GM12874 (cell line): ENCODE measurements around the gene TK2.
A peak's percentile ranks its signal among the peaks of the same experiment; 100 is the strongest.

Experiments used
- TF ChIP-seq, protein P1 (sequence below): IDR thresholded peaks from 2 replicates; pipeline ENCODE4 v1.5.1; 2011; ENCODE audit warnings: low read depth, mild to moderate bottlenecking, control low read depth, low read length, moderate library complexity; ENCODE audit not compliant: insufficient read depth

Gene TK2

GRCh38 chr16:66560107-66560506 is 10.2 kb upstream of the TK2 start:
- TF ChIP-seq, protein P1, sequence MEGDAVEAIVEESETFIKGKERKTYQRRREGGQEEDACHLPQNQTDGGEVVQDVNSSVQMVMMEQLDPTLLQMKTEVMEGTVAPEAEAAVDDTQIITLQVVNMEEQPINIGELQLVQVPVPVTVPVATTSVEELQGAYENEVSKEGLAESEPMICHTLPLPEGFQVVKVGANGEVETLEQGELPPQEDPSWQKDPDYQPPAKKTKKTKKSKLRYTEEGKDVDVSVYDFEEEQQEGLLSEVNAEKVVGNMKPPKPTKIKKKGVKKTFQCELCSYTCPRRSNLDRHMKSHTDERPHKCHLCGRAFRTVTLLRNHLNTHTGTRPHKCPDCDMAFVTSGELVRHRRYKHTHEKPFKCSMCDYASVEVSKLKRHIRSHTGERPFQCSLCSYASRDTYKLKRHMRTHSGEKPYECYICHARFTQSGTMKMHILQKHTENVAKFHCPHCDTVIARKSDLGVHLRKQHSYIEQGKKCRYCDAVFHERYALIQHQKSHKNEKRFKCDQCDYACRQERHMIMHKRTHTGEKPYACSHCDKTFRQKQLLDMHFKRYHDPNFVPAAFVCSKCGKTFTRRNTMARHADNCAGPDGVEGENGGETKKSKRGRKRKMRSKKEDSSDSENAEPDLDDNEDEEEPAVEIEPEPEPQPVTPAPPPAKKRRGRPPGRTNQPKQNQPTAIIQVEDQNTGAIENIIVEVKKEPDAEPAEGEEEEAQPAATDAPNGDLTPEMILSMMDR = no peak

DNA sequence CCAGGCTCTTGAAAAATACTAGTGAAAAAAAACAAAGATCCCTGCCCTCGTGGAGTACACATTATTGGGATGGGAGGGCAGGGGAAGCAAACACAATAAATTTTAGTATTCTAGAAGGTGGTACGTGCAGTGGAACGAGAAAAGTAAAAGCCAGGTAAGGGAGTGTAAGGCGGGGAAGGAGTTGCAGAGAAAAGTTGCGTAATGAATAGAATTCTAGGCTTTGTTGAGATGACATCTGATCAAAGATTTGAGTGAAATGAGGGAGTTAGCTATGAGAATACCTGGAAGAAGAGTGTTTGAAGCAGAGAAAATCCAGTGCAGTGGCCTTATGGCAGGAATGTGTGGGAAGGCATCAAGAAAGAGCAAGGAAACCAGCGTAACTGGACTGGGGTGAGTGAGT is 4.6 kb upstream of the TK2 start:
- TF ChIP-seq, protein P1 = no peak

GRCh38 chr16:66554021-66554420 is 4.1 kb upstream of the TK2 start:
- TF ChIP-seq, protein P1 = no peak

DNA sequence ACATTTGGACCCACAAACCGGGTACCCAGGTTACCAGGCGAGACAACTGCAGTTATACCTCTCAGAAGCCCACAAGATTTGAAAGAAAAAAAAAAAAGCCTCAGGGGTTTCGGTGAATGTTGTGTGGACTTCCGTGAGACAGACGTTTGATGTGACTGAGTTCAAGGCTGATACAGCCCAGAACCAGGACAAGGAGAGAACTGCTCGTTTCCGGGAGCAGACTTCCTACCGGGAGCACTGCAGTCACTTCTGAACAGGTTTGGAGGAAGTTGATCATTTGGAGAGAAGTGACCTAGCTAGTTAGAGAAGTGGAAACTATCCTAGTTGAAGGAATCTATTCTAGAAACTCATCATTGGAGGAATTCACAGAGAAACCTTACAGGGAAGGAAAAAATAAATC is 3.3 kb upstream of the TK2 start:
- TF ChIP-seq, protein P1 = no peak

DNA sequence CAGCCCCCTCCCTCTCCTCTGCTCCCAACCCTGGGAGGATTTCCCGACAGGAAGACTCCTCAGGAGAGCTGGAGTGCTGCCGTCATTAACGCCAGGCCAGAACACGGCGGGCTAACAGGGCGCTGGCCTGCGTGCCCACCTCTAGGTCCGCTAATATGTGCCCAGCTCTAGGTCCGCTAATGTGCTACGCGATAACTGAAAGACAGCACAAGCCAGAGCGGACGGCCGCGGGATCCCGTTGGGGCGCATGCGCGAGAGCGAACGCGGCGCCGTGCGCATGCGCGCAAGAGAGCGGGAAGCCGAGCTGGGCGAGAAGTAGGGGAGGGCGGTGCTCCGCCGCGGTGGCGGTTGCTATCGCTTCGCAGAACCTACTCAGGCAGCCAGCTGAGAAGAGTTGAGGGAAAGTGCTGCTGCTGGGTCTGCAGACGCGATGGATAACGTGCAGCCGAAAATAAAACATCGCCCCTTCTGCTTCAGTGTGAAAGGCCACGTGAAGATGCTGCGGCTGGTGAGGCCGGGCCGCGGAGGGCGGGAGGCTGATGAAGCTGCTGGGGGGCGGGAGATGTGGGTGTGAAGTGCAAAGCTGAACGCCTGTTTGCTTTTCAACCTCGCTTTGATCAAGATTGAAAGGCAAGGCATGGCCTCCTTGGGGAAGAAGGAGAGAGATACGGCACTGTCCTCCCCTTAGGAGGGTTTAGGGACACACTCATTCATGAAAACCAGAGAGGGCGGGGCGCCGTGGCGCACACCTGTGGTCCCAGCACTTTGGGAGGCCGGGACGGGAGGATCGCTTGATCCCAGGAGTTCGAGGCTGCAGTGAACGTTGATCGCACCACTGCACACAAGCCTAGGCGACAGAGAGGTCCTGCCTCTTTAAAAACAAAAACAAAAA is 2.6 kb upstream of the TK2 start, which contains the start of gene CKLF:
Gene CKLF, plus strand, starts transcription at position 291 of the 892 bp plus-strand sequence. Its CDS starts 140 bp downstream, at position 431.
- TF ChIP-seq, protein P1 = no peak

DNA sequence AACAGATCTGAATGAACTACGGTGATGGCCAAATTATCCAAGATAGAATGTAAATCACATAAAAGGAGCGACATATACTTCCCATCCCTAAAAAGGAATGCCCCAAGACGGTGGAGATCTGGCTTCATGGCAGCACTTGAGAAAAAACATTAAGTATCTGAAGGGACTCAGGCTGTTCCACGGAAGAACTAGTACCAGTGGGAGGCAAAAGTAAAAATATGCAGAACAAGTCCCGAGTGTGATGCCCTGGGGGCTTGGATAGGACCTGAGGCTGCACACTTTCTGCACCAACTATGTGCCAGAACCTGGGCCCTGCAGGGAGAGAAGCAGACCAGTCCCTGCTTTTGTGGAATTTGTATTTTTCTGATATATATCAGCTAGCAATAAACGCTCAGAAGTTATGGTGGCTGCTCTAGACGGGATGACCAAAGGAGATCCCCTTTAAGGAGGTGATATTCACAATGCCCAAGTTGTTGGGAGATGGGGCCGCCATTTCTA is 1.9 kb upstream of the TK2 start:
- TF ChIP-seq, protein P1 = no peak

- TF ChIP-seq, protein P1 = peak; percentile 46; the same call in 1 of the 2 replicates
These were observed 1.4 kb upstream of the TK2 start for GRCh38 chr16:66551348-66551759.
